ENCODE results near the gene OR8B8.

Gene OR8B8

GRCh38 chr11:124454552-124454951 is 9.1 kb upstream of the OR8B8 start:
- TF ChIP-seq CTCF (IDR thresholded peaks at IDR 0.05; ENCODE audit: unreplicated experiment in 3 of 3) = no peak
- H3K4me3 Mint-ChIP-seq = no peak overlapping the region
- H3K9me3 Mint-ChIP-seq = peaks cover 8% of the 10 kb centered on the region
- H3K27ac Mint-ChIP-seq = no peak overlapping the region
- peaks cover 3% of the 10 kb centered on the region for H3K27me3 Mint-ChIP-seq (ENCODE audit: low read depth)
- H3K4me1 Mint-ChIP-seq = no peaks in the 10 kb centered on the region
- no peaks in the 10 kb centered on the region for H3K36me3 Mint-ChIP-seq (ENCODE audit: low read depth)

- peaks cover 3% of the 10 kb centered on the region for H3K9me3 Mint-ChIP-seq
Observed at GRCh38 chr11:124446916-124447315, 1.4 kb upstream of the OR8B8 start.

GRCh38 chr11:124442847-124443246 is 2.6 kb downstream of the OR8B8 start:
- TF ChIP-seq CTCF (IDR thresholded peaks at IDR 0.05; ENCODE audit: unreplicated experiment in 3 of 3) = no peak
- H3K4me3 Mint-ChIP-seq = no peak overlapping the region
- no peaks in the 10 kb centered on the region for H3K4me1 Mint-ChIP-seq
- no peak overlapping the region for H3K27ac Mint-ChIP-seq
- no peaks in the 10 kb centered on the region for H3K27me3 Mint-ChIP-seq (ENCODE audit: low read depth)
- H3K36me3 Mint-ChIP-seq (ENCODE audit: low read depth) = no peaks in the 10 kb centered on the region
- no peaks in the 10 kb centered on the region for H3K9me3 Mint-ChIP-seq

More at GRCh38 chr11:124446916-124447315, 1.4 kb upstream of the OR8B8 start:
- no peak overlapping the region for H3K4me3 Mint-ChIP-seq
- H3K36me3 Mint-ChIP-seq (ENCODE audit: low read depth) = no peaks in the 10 kb centered on the region
- H3K27ac Mint-ChIP-seq = no peak overlapping the region
- no peaks in the 10 kb centered on the region for H3K27me3 Mint-ChIP-seq (ENCODE audit: low read depth)
- H3K4me1 Mint-ChIP-seq = no peaks in the 10 kb centered on the region
- no peak for TF ChIP-seq CTCF (IDR thresholded peaks at IDR 0.05; ENCODE audit: unreplicated experiment in 3 of 3)

- H3K4me3 Mint-ChIP-seq = no peak overlapping the region
- no peaks in the 10 kb centered on the region for H3K4me1 Mint-ChIP-seq
- H3K36me3 Mint-ChIP-seq (ENCODE audit: low read depth) = no peaks in the 10 kb centered on the region
- no peak overlapping the region for H3K27ac Mint-ChIP-seq
- H3K27me3 Mint-ChIP-seq (ENCODE audit: low read depth) = no peaks in the 10 kb centered on the region
- H3K9me3 Mint-ChIP-seq = no peaks in the 10 kb centered on the region
- no peak for TF ChIP-seq CTCF (IDR thresholded peaks at IDR 0.05; ENCODE audit: unreplicated experiment in 3 of 3)
Observed at GRCh38 chr11:124442442-124442841, 3.1 kb downstream of the OR8B8 start.

- Mint-ChIP-seq H3K4me1 (no peaks in the 10 kb centered on the region), H3K9me3 (no peaks in the 10 kb centered on the region), H3K4me3 (no peak overlapping the region), H3K27ac (no peak overlapping the region), H3K36me3 (ENCODE audit: low read depth) (no peaks in the 10 kb centered on the region), H3K27me3 (ENCODE audit: low read depth) (no peaks in the 10 kb centered on the region)
- TF ChIP-seq CTCF (IDR thresholded peaks at IDR 0.05; ENCODE audit: unreplicated experiment in 3 of 3) = no peak
Observed at GRCh38 chr11:124441519-124441918, 4.0 kb downstream of the OR8B8 start.

- no peak overlapping the region for H3K27ac Mint-ChIP-seq
- H3K27me3 Mint-ChIP-seq (ENCODE audit: low read depth) = no peaks in the 10 kb centered on the region
- no peaks in the 10 kb centered on the region for H3K9me3 Mint-ChIP-seq
- no peak for TF ChIP-seq CTCF (IDR thresholded peaks at IDR 0.05; ENCODE audit: unreplicated experiment in 3 of 3)
- H3K4me3 Mint-ChIP-seq = no peak overlapping the region
- no peaks in the 10 kb centered on the region for H3K36me3 Mint-ChIP-seq (ENCODE audit: low read depth)
- H3K4me1 Mint-ChIP-seq = no peaks in the 10 kb centered on the region
Observed at GRCh38 chr11:124441081-124441480, 4.4 kb downstream of the OR8B8 start.

All from nephron (organoid).